Endodermal cell (in vitro differentiated cells): ENCODE data around the gene VEGFA. TPM values are rescaled to one million over a fixed set of nuclear protein-coding genes. Genes with fewer than 3 reads are reported as not detected.

Experiments
- DNase-seq: peaks from one replicate; pipeline ENCODE4 v3.0.0-alpha.2; 2017
- H3K27ac ChIP-seq: 2 replicates; pipeline ENCODE4 v1.5.1; 2013; ENCODE audit warnings: mild to moderate bottlenecking, low read depth, low read length, moderate library complexity
- H3K27me3 ChIP-seq: 2 replicates; pipeline ENCODE4 v1.6.1; 2013; ENCODE audit warnings: mild to moderate bottlenecking, low read length, moderate library complexity; ENCODE audit not compliant: insufficient read depth, control insufficient read depth, poor library complexity, severe bottlenecking
- H3K36me3 ChIP-seq: 2 replicates; pipeline ENCODE4 v1.7.0; 2013; ENCODE audit warnings: mild to moderate bottlenecking, low read length, moderate library complexity; ENCODE audit not compliant: control insufficient read depth, insufficient read depth
- H3K4me1 ChIP-seq: one replicate; pipeline ENCODE4 v1.7.0; 2013; ENCODE audit warnings: low read length; ENCODE audit not compliant: control insufficient read depth, insufficient read depth
- H3K4me3 ChIP-seq: 2 replicates; pipeline ENCODE4 v1.5.1; 2013; ENCODE audit warnings: mild to moderate bottlenecking, low read length, moderate library complexity
- H3K9ac ChIP-seq: 2 replicates; pipeline ENCODE4 v1.6.1; 2013; ENCODE audit warnings: mild to moderate bottlenecking, low read length, moderate library complexity; ENCODE audit not compliant: poor library complexity, severe bottlenecking; ENCODE audit errors: extremely low read depth
- H3K9me3 ChIP-seq: 2 replicates; pipeline ENCODE4 v1.6.1; 2013; ENCODE audit warnings: mild to moderate bottlenecking, low read length, moderate library complexity; ENCODE audit not compliant: control insufficient read depth
- H3K27ac Mint-ChIP-seq: 2 replicates; pipeline ENCODE4 v1.8.0; 2020; ENCODE audit warnings: mixed read lengths
- H3K27me3 Mint-ChIP-seq: 2 replicates; pipeline ENCODE4 v1.8.0; 2021; ENCODE audit warnings: mild to moderate bottlenecking, mixed read lengths; ENCODE audit not compliant: insufficient read depth
- H3K36me3 Mint-ChIP-seq: 2 replicates; pipeline ENCODE4 v1.8.0; 2020; ENCODE audit warnings: low read depth, mixed read lengths
- H3K4me1 Mint-ChIP-seq: 2 replicates; pipeline ENCODE4 v1.8.0; 2020; ENCODE audit warnings: mixed read lengths
- H3K4me3 Mint-ChIP-seq: 2 replicates; pipeline ENCODE4 v1.8.0; 2020; ENCODE audit warnings: mild to moderate bottlenecking, moderate library complexity, mixed read lengths
- H3K9me3 Mint-ChIP-seq: 2 replicates; pipeline ENCODE4 v1.8.0; 2020; ENCODE audit warnings: mild to moderate bottlenecking, mixed read lengths
- WGBS, 2 experiments: methylation state at CpG; one replicate each; pipeline versions ENCODE4 v1.1.5 to v1.1.7; 2013; ENCODE audit warnings: missing lambda C conversion rate in 2 of 2, mixed read lengths in 1 of 2; ENCODE audit not compliant: insufficient coverage in 1 of 2, insufficient read length in 1 of 2; 5-methylcytosine and 5-hydroxymethylcytosine counted together
- total RNA-seq, 2 donors: library from RNA; stranded (reverse); fragmentation: NEBNext Ultra II Directional in 1 of 2; extraction: Animal tissue kit (Norgen Biotek cat#: 25700) in 1 of 2; gene quantifications; 2 replicates in 1 of 2; 3 replicates in 1 of 2; pipeline ENCODE4 v1.2.1, GENCODE V29; 2021
- TF ChIP-seq, protein P1 (sequence below): fragments of 200-600 bp; sonication (generic); conservative IDR thresholded peaks from 2 replicates; pipeline ENCODE4 v1.5.0; 2021; ENCODE audit warnings: antibody characterized with exemption, mild to moderate bottlenecking

Gene VEGFA
- total RNA-seq, 2 donors from 2014 or later: 163 to 254 TPM

DNA sequence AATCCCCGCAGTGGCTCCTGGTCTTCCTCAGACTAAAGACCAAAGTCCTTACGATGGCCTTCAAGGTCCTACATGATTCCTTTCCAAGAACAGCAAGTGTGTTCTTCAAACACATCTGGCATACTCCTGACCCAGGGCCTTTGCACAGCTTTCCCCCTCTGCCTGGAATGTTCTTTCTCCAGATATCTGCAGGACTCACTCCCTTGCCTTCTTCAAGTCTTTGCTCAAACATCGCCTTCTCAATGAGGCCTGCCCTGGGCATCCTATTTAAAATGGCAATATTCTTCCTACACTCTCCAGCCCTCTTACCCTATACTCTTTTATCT is 30.2 kb downstream of the VEGFA start:
- Histone ChIP-seq H3K36me3 (no peaks in the 10 kb centered on the region), H3K4me3 (no peak overlapping the region), H3K9me3 (no peaks in the 10 kb centered on the region), H3K27ac (no peak overlapping the region), H3K27me3 (no peaks in the 10 kb centered on the region), H3K9ac (no peak overlapping the region), H3K4me1 (peaks cover 10% of the 10 kb centered on the region)
- DNase-seq: no peak
- H3K9me3 Mint-ChIP-seq: no peaks in the 10 kb centered on the region
- TF ChIP-seq, protein P1, sequence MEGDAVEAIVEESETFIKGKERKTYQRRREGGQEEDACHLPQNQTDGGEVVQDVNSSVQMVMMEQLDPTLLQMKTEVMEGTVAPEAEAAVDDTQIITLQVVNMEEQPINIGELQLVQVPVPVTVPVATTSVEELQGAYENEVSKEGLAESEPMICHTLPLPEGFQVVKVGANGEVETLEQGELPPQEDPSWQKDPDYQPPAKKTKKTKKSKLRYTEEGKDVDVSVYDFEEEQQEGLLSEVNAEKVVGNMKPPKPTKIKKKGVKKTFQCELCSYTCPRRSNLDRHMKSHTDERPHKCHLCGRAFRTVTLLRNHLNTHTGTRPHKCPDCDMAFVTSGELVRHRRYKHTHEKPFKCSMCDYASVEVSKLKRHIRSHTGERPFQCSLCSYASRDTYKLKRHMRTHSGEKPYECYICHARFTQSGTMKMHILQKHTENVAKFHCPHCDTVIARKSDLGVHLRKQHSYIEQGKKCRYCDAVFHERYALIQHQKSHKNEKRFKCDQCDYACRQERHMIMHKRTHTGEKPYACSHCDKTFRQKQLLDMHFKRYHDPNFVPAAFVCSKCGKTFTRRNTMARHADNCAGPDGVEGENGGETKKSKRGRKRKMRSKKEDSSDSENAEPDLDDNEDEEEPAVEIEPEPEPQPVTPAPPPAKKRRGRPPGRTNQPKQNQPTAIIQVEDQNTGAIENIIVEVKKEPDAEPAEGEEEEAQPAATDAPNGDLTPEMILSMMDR: no peak
- H3K27me3 Mint-ChIP-seq: no peaks in the 10 kb centered on the region
- H3K27ac Mint-ChIP-seq: no peak overlapping the region
- H3K36me3 Mint-ChIP-seq: no peaks in the 10 kb centered on the region
- WGBS, 2 experiments: 92 to 97% methylated on average over 3 of the region's 3 CpGs
- peaks cover 34% of the 10 kb centered on the region for H3K4me1 Mint-ChIP-seq
- H3K4me3 Mint-ChIP-seq: no peak overlapping the region

- Mint-ChIP-seq H3K4me1 (peaks cover 37% of the 10 kb centered on the region), H3K27me3 (no peaks in the 10 kb centered on the region), H3K4me3 (no peak overlapping the region), H3K9me3 (no peaks in the 10 kb centered on the region), H3K36me3 (no peaks in the 10 kb centered on the region), H3K27ac (no peak overlapping the region)
- no peak overlapping the region for H3K27ac ChIP-seq
- peaks cover 14% of the 10 kb centered on the region for H3K4me1 ChIP-seq
- no peak overlapping the region for H3K4me3 ChIP-seq
- no peaks in the 10 kb centered on the region for H3K36me3 ChIP-seq
- H3K9ac ChIP-seq: no peak overlapping the region
- no peaks in the 10 kb centered on the region for H3K9me3 ChIP-seq
- 88 to 93% methylated on average over 8 to 10 of the region's 10 CpGs for WGBS, 2 experiments
- H3K27me3 ChIP-seq: no peaks in the 10 kb centered on the region
- TF ChIP-seq, protein P1: peak; percentile 63
- DNase-seq: no peak
These were observed 30.9 kb downstream of the VEGFA start for GRCh38 chr6:43800746-43801494.

DNA sequence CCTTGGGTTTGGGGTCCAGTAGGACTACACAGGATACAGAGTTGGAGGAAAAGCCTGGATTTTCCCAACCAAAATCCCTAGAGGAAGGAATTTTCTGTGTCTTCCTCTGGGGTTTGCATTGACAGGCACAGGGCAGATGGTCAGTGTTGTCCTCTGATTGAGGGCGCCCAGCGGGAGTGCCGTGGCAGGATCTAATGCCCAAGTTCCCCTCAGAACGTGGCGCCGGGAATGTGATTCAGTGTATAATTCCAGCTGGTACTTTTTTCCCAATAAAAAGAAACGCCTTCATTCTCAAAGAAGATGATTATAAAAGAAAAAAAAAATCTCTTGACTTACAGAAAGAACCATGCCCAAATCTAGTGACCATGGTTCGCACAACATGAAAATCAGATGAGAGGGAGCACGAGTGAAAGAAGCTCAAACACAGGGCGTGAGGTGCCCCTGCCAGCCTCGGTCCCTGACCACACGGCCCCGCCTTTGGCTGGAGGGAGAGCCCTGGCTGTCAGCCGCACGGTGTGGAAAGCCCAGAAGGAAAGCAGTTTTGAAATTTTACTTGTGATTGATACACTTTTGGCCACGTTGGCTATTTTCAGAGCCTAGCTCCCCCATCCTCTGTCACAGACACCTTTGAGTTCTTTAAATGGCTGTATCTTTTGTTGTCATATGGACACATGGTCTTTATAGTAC is 31.6 kb downstream of the VEGFA start:
- Mint-ChIP-seq H3K9me3 (no peaks in the 10 kb centered on the region), H3K27ac (no peak overlapping the region), H3K36me3 (no peaks in the 10 kb centered on the region), H3K4me1 (peaks cover 41% of the 10 kb centered on the region), H3K4me3 (no peak overlapping the region), H3K27me3 (no peaks in the 10 kb centered on the region)
- TF ChIP-seq, protein P1: no peak
- H3K4me3 ChIP-seq: no peak overlapping the region
- H3K9ac ChIP-seq: no peak overlapping the region
- 95 to 97% methylated on average over 13 to 16 of the region's 16 CpGs for WGBS, 2 experiments
- DNase-seq: no peak
- no peaks in the 10 kb centered on the region for H3K9me3 ChIP-seq
- H3K36me3 ChIP-seq: no peaks in the 10 kb centered on the region
- H3K4me1 ChIP-seq: peaks cover 21% of the 10 kb centered on the region
- H3K27me3 ChIP-seq: no peaks in the 10 kb centered on the region
- H3K27ac ChIP-seq: no peak overlapping the region
